Bone marrow (tissue), 2 donors: ENCODE data around the gene GPR18.

Experiments used
- DNase-seq, 2 donors: peaks; one replicate each; lab custom pipeline; 2025; lab: John Stamatoyannopoulos, UW

The GPR18 gene

DNA sequence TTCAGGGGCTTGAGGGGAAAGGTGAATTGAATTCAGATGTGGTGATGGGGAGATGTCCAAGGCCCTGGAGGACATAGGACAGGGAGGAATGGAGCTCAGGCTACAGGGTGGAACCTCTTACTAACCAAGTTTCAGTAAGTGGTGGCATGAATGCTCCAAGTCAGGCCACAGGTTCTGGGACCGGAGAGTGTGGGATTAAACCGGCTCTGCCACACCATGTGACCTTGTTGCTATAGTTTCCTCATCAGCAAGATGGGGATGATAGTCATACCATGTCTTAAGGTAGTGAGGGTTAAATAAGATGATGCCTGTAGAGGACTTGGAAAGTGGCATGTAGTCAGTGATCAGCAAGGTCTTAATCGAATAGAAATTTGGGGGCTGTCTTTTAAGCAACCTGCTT lies 32.7 kb upstream of the GPR18 start:
- DNase-seq, result no peak

DNA sequence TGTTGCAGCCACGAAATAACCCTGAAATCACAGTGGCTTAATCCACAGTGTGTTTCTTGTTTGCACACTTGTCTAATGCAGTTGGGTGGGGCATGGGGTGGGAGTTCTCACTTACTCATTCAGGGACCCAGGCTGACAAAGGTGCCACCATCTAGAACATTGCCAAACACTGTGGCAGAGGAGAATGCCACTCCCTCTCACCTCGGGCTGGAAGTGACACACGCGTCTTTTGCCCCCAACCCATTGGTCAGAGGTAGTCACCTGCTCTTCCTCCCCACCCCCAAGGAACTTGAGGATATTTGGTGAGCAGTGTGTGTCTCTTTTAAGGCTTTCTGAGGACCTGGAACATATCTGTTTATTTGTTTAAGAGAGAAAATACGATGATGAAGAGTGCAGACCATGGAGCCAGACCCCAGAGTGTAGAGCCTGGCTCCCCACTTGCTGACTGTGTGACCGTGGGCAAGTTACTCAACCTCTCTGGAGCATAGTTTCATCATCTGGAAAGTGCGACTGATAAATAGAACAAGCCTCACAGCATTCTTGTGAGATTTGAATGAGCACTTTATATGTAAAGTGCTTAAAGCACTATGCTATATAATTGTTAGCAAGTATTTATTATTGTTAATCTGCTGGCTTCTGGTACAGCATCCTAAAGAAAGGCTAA lies 31.6 kb upstream of the GPR18 start:
- DNase-seq, result no peak

DNA sequence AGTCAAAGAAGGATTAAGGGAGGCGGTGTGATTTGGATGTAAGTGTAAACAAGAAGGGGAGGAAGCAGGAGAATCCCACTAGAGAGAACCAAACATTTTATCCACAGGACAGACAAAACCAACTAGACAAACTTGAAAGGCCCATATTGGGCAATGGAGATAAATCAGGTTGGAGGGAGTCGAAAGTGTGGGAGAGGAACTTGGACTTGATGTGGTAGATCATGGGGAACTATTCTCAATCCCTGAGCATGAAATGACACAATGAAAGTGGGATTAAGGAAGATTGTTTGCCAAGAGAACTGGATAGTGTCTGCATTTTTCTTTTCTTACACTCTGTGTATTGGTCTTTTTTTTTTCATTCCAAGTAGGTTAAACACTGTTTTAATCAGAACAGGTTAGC lies 31.1 kb upstream of the GPR18 start:
- DNase-seq, result no peak

DNA sequence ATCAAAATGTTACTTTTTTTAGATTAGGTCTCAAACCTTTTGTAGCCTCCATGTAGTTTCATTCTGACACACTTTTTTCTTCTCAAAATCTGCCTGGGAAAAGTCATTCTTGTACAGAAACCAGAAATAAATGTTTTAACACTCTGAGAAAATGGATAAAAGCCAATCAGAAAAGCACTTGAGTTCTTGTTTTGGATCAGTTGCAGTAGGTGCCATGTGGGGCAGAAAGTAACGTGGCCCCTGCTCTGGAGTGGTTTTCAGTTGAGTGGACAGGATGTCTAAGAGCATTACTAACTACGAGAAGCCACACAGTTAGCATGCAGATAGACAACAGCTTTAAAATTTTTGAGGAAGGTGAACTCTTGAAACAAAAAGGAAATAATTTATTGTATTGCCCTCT lies 29.9 kb upstream of the GPR18 start:
- peak in 1 of 2 donors; percentile 47 for DNase-seq

DNA sequence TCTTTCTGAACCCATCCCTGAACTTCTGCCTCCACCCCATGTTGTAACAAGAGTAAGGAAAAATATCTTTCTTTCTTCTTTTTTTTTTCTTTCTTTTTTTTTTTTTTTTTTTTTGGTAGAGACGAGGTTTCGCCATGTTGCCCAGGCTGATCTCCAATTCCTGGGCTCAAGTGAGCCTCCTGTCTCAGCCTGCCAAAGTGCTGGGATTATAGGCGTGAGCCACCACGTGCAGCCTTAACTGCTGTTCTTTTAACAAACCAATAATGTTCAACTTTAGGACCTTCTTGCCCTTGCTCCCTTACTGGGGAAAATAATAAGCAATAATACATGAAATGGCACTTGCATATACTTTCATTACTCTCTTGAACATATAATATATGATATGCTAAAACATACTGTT lies 29.4 kb upstream of the GPR18 start:
- DNase-seq, result no peak

DNA sequence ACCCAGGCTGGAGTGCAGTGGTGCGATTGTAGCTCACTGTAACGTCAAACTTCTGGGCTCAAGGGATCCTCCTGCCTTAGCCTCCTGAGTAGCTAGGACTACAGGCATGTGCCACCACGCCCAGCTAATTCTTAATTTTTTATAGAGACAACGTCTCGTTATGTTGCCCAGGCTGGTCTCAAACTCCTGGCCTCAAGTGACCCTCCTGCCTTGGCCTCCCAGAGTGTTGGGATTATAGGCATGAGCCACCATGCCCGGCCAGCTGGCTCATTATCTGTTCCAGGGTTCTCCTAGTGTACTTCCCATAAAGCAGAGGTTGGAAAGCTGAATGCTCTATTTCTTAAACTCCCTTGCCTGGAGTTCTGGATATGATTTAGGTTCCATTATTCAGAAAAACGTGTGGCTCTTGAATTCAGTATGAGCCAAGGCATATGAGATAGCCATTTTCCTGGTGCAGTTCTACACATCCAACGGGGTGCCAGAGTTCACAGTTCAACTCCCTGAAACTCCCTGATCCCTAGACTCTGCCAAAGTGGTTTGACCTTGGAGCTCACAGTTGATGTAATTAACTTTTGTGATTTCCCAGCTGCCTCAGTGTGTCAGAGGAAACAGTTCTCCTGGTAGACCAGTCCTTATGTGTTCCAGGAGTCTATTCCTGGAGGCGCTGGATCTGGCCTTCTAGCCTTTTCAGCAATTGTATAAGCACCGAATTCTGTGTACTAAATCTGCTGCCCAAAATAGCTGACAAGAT lies 27.4 kb upstream of the GPR18 start:
- no peak for DNase-seq

DNA sequence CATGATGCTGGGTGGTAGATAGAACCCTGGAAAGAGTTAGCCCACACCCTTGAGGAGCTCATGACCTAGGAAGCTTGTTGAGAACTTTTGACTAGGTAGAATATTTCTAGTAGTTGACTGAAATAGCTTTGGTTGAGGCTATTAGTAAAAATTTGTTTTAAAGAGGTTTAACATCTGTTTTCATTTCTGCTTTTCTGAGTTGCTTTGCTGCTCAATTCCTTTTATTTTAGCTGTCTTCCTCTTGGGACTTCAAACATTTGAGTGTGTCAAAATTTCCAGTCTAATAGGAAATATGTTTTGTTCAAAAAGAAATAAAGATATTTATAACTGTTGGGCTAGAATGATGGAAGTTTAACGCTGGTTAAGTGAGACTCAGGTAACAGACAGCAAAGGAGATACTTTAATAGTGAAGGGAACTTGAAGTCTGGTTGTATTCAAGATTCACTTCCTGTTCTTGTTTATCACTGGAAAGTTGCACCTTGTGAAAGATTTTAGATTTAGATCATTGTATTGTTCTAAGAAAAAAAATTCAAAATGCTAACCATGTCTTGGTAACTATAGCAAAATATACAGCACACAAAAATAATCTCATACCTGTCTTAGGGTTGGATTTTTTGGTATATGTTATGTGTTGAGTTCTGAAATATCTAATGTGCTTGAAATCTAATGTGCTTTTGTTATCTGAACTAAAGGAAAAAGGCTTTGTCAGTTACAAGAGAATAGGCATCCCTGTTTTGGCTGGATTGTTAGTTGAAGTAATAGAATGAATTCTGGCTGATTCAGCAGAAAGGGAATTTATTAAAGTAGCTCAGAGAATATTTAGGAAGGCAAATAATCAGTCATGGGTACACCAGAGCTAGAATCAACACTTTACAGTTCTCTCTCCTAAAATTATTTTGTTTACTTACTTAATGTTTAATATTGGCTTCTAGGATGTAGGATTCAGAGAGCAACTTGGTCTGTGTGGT lies 24.4 kb upstream of the GPR18 start:
- DNase-seq, result no peak

DNA sequence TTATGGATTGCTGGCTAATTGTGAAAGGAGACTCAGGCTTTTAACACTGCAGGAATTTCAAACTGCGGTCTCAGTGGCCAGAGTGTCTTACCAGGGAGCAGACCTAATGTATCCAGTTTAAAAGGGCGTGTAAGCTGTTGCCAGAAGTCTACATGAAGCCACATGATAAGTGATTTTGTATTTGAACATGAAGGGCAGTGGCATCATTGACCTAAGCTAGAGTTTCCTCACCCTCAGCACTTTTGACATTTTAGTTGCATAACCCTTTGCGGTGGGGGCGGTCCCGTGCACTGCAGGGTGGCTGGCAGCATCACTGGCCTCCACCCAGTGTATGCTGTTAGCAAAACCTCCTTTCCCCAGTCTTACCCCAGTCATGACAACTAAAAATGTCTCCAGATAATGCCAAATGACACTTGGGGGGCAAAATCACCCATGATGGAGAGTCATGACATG lies 23.7 kb upstream of the GPR18 start:
- DNase-seq, result peak in 1 of 2 donors; percentile 36

DNA sequence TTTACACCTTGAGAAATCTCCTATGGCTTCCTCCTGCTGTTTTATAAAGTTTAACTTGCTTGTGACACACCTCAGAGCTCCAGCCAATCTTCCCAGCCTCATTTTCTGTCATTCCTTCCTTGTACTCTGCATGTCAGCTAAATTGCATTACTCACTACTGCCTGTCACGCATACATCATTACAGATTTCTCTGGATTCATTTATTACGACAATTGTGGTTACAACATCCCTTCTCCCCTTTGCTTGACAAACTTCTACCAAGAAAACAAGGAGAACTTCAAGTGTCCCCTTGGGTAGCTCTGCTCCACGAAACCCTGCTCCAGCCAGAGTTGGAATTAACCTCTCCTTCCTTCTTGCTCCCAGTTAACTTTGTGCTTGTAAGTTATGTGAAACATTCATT lies 22.0 kb upstream of the GPR18 start:
- no peak for DNase-seq

DNA sequence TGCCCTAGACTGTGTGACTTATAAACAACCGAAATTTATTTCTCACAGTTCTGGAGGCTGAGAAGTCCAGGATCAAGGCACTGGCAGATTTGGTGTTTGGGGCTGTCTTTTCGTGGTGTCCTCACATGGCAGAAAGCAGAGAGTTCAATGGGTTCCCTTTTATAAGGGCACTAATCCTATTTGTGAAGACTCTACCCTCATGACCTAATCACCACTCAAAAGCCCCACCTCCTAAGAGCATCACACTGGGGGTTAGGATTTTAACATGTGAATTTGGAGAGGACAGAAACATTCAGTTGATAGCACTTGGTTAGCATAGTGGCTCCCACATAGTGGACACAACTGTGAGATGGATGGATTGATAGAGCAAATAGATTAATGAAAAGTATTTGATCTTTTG lies 21.5 kb upstream of the GPR18 start:
- no peak for DNase-seq

DNA sequence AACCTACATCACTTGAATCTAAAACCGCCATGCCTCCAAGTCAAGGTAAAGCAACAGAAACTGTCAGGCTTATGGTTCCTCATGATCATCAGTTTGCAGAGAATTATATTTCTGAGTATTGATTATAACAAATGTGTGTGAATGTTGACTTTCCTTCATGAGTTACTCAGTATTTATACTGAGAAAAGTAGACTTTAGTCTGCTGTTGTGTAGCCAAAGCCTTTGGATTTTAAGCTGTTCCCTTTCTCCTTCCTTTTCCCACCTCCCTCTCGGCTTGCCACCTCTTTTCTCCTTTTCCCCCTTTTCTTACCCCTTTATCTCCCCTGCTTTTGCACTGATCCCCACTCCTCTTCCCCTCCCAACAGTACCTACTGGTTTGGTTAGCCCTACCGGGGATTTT lies 20.7 kb upstream of the GPR18 start:
- DNase-seq, result no peak

DNA sequence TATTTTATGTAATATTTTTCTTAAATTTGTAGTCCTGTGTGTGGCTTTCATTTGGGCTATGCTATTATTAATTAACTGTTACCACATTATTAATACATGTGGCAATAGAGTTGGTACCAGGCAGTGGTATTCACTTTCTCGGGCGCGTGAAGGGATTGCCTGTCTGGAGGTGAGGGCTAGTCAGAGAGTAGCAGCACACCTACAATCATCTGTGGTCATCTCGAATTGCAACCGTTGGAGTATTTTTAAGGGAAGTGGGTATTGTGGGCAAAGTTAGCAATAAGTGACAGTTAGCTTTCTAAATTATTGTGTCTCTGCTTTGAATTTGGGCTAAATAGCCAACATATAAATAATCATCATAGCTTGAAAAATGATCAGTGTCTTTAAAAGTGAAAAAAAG lies 20.0 kb upstream of the GPR18 start:
- DNase-seq, result no peak

DNA sequence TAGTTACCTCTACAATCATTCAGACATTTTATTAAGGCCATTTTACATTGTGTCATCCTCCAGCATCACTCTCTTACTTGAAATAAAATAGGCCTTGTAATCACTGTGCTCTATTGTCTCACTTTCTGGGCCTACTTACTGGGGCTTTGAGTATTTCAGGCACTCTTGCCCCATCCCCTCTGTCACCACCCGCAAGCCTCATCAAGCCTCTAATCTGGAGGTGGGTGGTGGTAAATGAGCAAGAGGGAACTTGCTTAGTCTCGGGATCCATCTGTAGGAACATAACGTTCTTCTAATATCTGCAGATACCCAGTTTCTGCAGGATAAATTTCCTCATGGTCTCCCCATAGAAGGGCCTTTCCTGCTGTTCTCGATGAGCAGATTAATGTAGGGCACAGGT lies 19.4 kb upstream of the GPR18 start:
- DNase-seq, result no peak

DNA sequence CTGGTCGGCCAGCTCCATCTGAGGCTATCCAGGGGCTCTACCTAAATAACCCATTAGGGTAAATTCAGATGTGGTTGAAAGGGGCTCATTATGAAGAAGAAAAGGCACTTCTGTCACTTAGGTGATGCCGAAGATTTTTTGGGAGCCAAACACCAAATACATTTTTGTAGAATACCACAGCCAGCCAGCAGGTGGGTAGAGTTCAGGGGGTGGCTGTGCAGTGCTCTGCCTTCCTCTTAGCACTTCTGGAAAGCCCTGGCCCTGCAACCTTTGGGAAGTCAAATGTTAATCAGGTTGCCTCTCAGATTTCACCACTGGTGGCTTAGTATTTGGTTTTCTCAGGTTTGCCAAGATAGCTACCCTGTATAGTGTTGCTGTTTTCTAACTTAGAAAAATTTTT lies 18.5 kb upstream of the GPR18 start:
- no peak for DNase-seq

DNA sequence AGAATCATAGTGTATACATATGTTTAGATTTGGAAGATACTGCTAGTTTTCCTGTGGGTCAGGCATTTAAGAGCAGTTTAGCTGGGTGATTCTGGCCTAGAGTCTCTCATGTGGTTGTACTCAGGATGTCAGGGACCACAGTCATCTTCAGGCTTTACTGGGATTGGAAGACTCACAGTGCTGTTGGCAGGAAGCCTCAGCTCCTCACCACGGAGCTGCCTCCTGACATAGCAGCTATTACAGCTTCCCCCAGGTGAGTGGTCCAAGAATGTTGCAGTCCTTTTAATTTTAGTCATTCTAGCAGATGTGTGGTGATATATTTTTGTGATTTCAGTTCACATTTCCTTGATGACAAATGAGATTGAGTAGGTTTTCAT lies 16.9 kb upstream of the GPR18 start:
- no peak for DNase-seq

DNA sequence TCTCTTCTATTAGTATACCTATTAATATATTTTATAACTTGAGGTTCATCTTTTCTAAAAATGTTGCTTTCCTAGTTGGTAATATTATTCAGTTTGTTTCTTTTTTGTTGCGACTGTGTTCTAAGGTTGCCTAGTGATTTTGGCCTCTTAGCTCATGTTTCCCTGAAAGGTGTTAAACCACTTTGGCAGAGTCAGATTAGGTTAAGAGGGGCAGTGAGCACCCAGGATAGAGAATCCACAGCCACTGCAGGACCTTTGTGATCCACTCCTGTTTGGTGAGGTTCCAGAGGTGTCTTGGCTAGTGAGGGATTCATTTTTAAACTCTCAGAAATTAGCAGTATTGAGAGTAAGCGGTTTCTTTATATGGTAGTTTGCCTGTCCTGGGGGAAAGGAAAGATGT lies 14.9 kb upstream of the GPR18 start:
- DNase-seq, result no peak

DNA sequence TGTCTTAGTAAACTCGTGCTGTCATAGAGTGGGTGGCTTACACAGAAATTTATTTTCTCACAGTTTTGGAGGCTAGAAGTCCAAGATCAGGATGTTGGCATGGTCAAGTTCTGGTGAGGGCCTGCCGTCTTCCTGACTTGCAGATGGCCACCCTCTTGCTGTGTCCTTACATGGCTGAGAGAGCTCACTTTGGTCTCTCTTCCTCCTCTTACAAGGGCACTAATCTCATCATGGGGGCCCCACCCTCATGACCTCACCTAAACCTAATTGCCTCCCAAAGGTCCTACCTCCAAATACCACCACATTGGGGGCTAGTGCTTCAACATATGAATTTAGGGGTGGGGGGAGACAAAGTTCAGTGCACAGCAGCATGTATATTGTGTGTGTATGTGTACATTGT lies 14.3 kb upstream of the GPR18 start:
- DNase-seq, result no peak

DNA sequence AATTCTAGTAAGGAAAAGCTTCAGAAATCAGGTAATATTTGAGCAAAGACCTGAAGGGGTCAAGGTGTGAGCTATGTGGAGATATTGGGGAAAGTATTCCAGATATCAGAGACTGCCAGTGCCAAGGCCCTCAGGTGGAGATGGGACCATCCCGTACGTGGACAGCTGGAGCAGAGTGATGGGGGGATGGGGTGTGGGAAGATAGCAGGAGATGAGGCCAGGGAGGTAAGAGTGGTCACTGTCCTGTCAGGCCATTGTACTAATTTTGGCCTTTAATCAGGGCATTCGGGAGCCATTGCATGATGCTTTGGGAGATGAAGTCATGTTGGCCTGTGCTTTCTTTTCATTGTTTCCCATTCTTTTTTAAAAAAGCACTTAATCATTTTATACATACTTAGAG lies 13.1 kb upstream of the GPR18 start:
- no peak for DNase-seq

DNA sequence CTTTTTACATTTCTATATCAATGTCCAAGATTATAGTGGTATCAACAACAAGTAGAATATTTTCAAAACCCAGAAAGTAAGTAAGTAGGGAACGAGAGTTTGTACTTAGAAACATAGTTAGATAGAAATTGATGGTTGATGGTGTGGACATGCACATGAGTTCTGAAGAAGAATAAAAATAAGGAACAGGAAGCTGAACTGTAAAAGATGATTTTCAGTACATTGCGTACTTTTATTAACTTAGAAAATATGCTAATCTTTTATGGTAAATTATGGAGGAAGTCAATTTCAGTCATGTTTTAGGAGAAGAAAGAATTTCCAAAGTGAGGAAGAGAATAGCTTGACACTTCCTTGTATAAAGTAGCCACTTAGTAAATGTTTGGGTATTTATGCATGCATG lies 12.3 kb upstream of the GPR18 start:
- DNase-seq, result peak in 1 of 2 donors; percentile 33

DNA sequence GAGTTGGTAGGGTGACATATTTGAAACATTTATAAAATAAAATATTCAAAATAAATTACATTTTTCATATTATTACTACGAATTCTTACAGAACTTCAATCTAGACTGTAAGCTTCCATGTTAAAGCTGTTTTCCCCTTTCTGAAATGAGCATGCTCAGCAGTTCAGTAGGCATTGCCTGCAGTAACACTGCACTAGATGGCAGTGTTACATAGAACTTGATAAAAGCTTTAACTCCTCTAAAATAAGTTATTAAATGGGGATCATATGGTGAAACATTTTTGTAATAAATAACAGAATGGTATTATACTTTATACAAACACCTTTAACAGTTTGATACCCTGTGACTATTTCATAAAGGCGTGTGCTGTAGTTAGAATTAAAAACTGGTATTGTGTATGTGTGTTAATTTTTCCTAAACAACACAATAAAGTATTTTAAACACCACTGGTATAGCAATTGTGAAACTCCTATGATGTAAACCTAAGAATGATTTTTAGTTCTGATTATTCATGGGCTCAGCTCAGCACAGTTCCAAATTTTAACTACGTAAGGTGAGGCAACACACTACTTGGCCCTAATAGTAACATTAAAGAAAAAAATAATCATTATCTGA lies 11.6 kb upstream of the GPR18 start:
- DNase-seq, result peak in 1 of 2 donors; percentile 56

DNA sequence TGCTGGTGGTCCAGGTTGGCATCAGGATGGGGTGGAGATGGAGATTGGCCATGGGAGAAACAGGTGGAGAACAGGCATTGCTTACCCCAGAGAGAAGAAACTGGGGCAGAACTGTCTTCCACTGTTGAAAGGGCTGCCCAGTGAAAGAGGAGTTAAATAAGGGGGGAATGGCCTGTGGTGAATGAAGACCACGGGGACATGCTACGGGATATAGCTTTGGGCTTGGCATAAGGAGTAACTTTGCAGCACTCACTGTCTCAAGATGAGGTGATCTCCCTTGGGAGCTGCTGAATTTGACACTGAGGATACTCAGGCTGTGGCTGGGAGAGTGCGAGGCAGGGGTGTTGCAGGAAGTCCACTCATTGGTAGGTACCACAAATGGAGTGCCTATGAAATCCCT lies 10.6 kb upstream of the GPR18 start:
- no peak for DNase-seq

DNA sequence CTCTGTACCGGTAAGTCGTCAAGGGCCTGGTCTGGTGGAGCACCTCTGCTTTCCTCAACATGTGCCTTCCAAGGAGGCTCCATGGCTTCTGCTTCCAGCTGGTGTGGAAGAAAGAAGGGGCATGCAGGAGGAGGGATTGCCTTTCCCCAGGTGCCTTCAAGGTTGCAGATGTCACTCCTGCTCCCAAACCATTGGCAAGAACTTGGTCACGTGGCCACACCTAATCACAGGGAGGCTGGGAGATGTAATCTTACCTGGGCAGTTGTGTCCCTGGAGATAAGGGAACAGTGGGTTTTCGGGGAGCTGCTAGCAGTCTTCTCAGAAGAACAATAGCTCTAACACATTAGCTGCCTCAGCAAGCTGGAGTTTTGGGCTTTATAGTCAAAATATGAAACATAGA lies 9.7 kb upstream of the GPR18 start:
- no peak for DNase-seq
